HCT116 (cell line): ENCODE results near the gene APBA2. TPM values are rescaled to one million over a fixed set of nuclear protein-coding genes. Genes with fewer than 3 reads are reported as not detected.

Experiments used
- ATAC-seq: fragments of 200-7000 bp; cut with Tn5 transposase; 2 replicates; pipeline ENCODE4 v1.9.1; 2020; ENCODE audit warnings: mild to moderate bottlenecking, moderate library complexity
- BruUV-seq: library from RNA; stranded (reverse); fragments of 400-500 nt; replicated peaks from 2 replicates; lab custom pipeline; 2021; lab: Mats Ljungman, UMichigan
- CTCF ChIA-PET: fragments of 300-600 bp; sonication (Branson Sonifier 250); formaldehyde crosslinking; loops from one replicate; lab custom pipeline; 2021; ENCODE audit warnings: antibody characterized with exemption; lab: Charles Lee
- POLR2A ChIA-PET: fragments of 300-600, 350-600 bp; sonication (Branson Sonifier 250); formaldehyde crosslinking; loops from one replicate; lab custom pipeline; 2021; ENCODE audit warnings: antibody characterized with exemption; lab: Charles Lee
- RAD21 ChIA-PET, 2 experiments: fragments of 300-600 bp; sonication (Branson Sonifier 250); formaldehyde crosslinking; loops; one replicate each; lab custom pipeline; 2023; ENCODE audit warnings: low total read pairs in 2 of 2; ENCODE audit not compliant: uncharacterized antibody in 2 of 2, unreplicated experiment in 2 of 2, low non-redundant PET in 1 of 2; lab: Charles Lee
- DNase-seq: peaks from one replicate; pipeline ENCODE4 v3.0.0-alpha.2; 2010; ENCODE audit warnings: low read depth, low spot score
- H2AFZ ChIP-seq: fragments of 200-600 bp; shearing (Covaris generic), sonication (generic); 2 replicates; pipeline ENCODE4 v1.6.1; 2017; ENCODE audit warnings: low read depth, mixed run types, mixed read lengths, antibody characterized with exemption, low read length; ENCODE audit not compliant: poor library complexity, severe bottlenecking
- H3K27ac ChIP-seq: 2 replicates; pipeline ENCODE4 v1.5.1; 2012; ENCODE audit warnings: low read depth, low read length
- H3K27me3 ChIP-seq: fragments of 200-600 bp; sonication (generic); 2 replicates; pipeline ENCODE4 v1.6.1; 2016; ENCODE audit warnings: mixed run types, low read length, mixed read lengths; ENCODE audit not compliant: insufficient read depth
- H3K36me3 ChIP-seq, 2 experiments: fragments of 200-500 bp in 1 of 2; fragments of 200-600 bp in 1 of 2; sonication (Bioruptor generic) in 1 of 2; sonication (generic) in 1 of 2; 2 replicates each; pipeline versions ENCODE4 v1.5.1 to v1.6.1; 2014 to 2016; ENCODE audit warnings: low read length in 2 of 2, inconsistent platforms in 1 of 2, mixed read lengths in 1 of 2, mixed run types in 1 of 2; ENCODE audit not compliant: insufficient read depth in 2 of 2, control insufficient read depth in 1 of 2
- H3K4me1 ChIP-seq, 2 experiments: fragments of 200-600 bp in 1 of 2; sonication (generic) in 1 of 2; 2 replicates each; pipeline versions ENCODE4 v1.5.1 to v1.6.1; 2012 to 2017; ENCODE audit warnings: low read length in 2 of 2, inconsistent platforms in 1 of 2, mild to moderate bottlenecking in 1 of 2, mixed read lengths in 1 of 2, mixed run types in 1 of 2, moderate library complexity in 1 of 2; ENCODE audit not compliant: insufficient read depth in 2 of 2, control insufficient read depth in 1 of 2
- H3K4me2 ChIP-seq: fragments of 200-600 bp; sonication (generic); 2 replicates; pipeline ENCODE4 v1.6.1; 2017; ENCODE audit warnings: mixed run types, low read length, mixed read lengths
- H3K4me3 ChIP-seq, 2 experiments: fragments of 200-600 bp in 1 of 2; sonication (generic) in 1 of 2; replicated peaks in 1 of 2; 2 replicates each; pipeline ENCODE4 v1.5.1; 2011 to 2016; ENCODE audit warnings: low read length in 2 of 2, control low read depth in 1 of 2, low read depth in 1 of 2, mild to moderate bottlenecking in 1 of 2, mixed read lengths in 1 of 2, mixed run types in 1 of 2
- H3K79me2 ChIP-seq: fragments of 200-600 bp; sonication (generic); 2 replicates; pipeline ENCODE4 v1.6.1; 2017; ENCODE audit warnings: mild to moderate bottlenecking, mixed run types, low read length, moderate library complexity, mixed read lengths; ENCODE audit not compliant: insufficient read depth
- H3K9ac ChIP-seq: fragments of 200-600 bp; sonication (generic); 2 replicates; pipeline ENCODE4 v1.6.1; 2016; ENCODE audit warnings: low read length, mixed read lengths
- H3K9me2 ChIP-seq: fragments of 200-600 bp; sonication (generic), shearing (Covaris generic); 2 replicates; pipeline ENCODE4 v1.6.1; 2017; ENCODE audit warnings: mixed run types, mild to moderate bottlenecking, moderate library complexity; ENCODE audit not compliant: insufficient read depth
- H3K9me3 ChIP-seq, 2 experiments: fragments of 200-500 bp in 1 of 2; fragments of 200-600 bp in 1 of 2; sonication (Bioruptor generic) in 1 of 2; sonication (generic) in 1 of 2; 2 replicates each; pipeline ENCODE4 v1.6.1; 2014 to 2017; ENCODE audit warnings: low read length in 2 of 2, mixed read lengths in 2 of 2, inconsistent platforms in 1 of 2, low read depth in 1 of 2, mild to moderate bottlenecking in 1 of 2, mixed run types in 1 of 2, moderate library complexity in 1 of 2; ENCODE audit not compliant: control insufficient read depth in 1 of 2, insufficient read depth in 1 of 2
- H4K20me1 ChIP-seq: fragments of 200-600 bp; sonication (generic), shearing (Covaris generic); 2 replicates; pipeline ENCODE4 v1.6.1; 2017; ENCODE audit warnings: mixed run types, mild to moderate bottlenecking, moderate library complexity; ENCODE audit not compliant: insufficient read depth
- CEBPB ChIP-seq: IDR thresholded peaks from 2 replicates; pipeline ENCODE4 v1.6.1; 2012; ENCODE audit warnings: low read depth
- EZH2 ChIP-seq: fragments of 200-600 bp; sonication (generic); IDR thresholded peaks from 2 replicates; pipeline ENCODE4 v1.6.1; 2017; ENCODE audit warnings: antibody characterized with exemption, mixed run types
- EZH2phosphoT487 ChIP-seq: fragments of 200-600 bp; IDR thresholded peaks from 2 replicates; pipeline ENCODE4 v1.6.1; 2018; ENCODE audit warnings: antibody characterized with exemption, borderline replicate concordance
- JUND ChIP-seq: IDR thresholded peaks from 2 replicates; pipeline ENCODE4 v1.6.1; 2012
- REST ChIP-seq: IDR thresholded peaks from 2 replicates; pipeline ENCODE4 v1.6.1; 2012; ENCODE audit warnings: low read depth
- SP1 ChIP-seq: IDR thresholded peaks from 2 replicates; pipeline ENCODE4 v1.6.1; 2012; ENCODE audit warnings: low read depth
- YY1 ChIP-seq: IDR thresholded peaks from 2 replicates; pipeline ENCODE4 v1.6.1; 2011; ENCODE audit warnings: low read length, low read depth, moderate library complexity, mild to moderate bottlenecking; ENCODE audit not compliant: insufficient replicate concordance; ENCODE audit errors: extremely low read depth
- ZNF274 ChIP-seq: fragments of 200-500 bp; sonication (Bioruptor generic); IDR thresholded peaks from 2 replicates; pipeline ENCODE4 v1.6.1; 2014; ENCODE audit warnings: mild to moderate bottlenecking, low read depth, low read length, inconsistent platforms
- intact Hi-C: fragments of 100-400 bp; cut with micrococcal nuclease; formaldehyde crosslinking; loops from 2 replicates; pipeline ENCODE4 v1.10.0; 2022
- total RNA-seq: library from RNA; stranded (reverse); gene quantifications from one replicate; pipeline ENCODE4 v1.2.1, GENCODE V29; 2021; ENCODE audit not compliant: unreplicated experiment
- TF ChIP-seq, protein P1 (sequence below), 3 experiments: fragments of 200-600 bp in 1 of 3; sonication (generic) in 1 of 3; IDR thresholded peaks in 2 of 3; conservative IDR thresholded peaks in 1 of 3; 2 replicates each; pipeline ENCODE4 v1.5.1; 2012 to 2017; ENCODE audit warnings: low read depth in 2 of 3, low read length in 2 of 3, antibody characterized with exemption in 1 of 3, borderline replicate concordance in 1 of 3, control low read depth in 1 of 3, mild to moderate bottlenecking in 1 of 3, mixed read lengths in 1 of 3, mixed run types in 1 of 3, moderate library complexity in 1 of 3; ENCODE audit not compliant: insufficient read depth in 1 of 3
- TF ChIP-seq, protein P2 (sequence below): IDR thresholded peaks from 2 replicates; pipeline ENCODE4 v1.6.1; 2012

Gene APBA2
- total RNA-seq, 1 experiment from 2014 or later: 0.47 TPM

- no peak overlapping the region for H2AFZ ChIP-seq
- H3K79me2 ChIP-seq: no peaks in the 10 kb centered on the region
- no peaks in the 10 kb centered on the region for H4K20me1 ChIP-seq
- POLR2A ChIA-PET: no interaction called here
- no peak for ATAC-seq
- no peaks in the 10 kb centered on the region for H3K4me1 ChIP-seq
- H3K27me3 ChIP-seq: no peaks in the 10 kb centered on the region
- no peak overlapping the region for H3K4me3 ChIP-seq
- H3K27ac ChIP-seq: no peak overlapping the region
- CTCF ChIA-PET: no interaction called here
- no peak for DNase-seq
- H3K9me2 ChIP-seq: no peaks in the 10 kb centered on the region
- TF ChIP-seq, protein P1, sequence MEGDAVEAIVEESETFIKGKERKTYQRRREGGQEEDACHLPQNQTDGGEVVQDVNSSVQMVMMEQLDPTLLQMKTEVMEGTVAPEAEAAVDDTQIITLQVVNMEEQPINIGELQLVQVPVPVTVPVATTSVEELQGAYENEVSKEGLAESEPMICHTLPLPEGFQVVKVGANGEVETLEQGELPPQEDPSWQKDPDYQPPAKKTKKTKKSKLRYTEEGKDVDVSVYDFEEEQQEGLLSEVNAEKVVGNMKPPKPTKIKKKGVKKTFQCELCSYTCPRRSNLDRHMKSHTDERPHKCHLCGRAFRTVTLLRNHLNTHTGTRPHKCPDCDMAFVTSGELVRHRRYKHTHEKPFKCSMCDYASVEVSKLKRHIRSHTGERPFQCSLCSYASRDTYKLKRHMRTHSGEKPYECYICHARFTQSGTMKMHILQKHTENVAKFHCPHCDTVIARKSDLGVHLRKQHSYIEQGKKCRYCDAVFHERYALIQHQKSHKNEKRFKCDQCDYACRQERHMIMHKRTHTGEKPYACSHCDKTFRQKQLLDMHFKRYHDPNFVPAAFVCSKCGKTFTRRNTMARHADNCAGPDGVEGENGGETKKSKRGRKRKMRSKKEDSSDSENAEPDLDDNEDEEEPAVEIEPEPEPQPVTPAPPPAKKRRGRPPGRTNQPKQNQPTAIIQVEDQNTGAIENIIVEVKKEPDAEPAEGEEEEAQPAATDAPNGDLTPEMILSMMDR (IDR thresholded peaks at IDR 0.05 in 2 of 3, conservative IDR thresholded peaks at IDR 0.05 in 1 of 3; ENCODE audit: borderline replicate concordance in 1 of 3, insufficient read depth in 1 of 3, low read depth in 2 of 3, low read length in 2 of 3): no peak
- TF ChIP-seq REST (no peak), CEBPB (no peak), SP1 (no peak), ZNF274 (no peak), JUND (no peak), EZH2phosphoT487 (no peak), EZH2 (no peak), YY1 (no peak)
- TF ChIP-seq, protein P2, sequence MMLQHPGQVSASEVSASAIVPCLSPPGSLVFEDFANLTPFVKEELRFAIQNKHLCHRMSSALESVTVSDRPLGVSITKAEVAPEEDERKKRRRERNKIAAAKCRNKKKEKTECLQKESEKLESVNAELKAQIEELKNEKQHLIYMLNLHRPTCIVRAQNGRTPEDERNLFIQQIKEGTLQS: no peak
- TF ChIP-seq, all 23 proteins: peak for 0
- Histone ChIP-seq H3K4me2 (no peak overlapping the region), H3K9ac (no peak overlapping the region), H3K9me3 (no peaks in the 10 kb centered on the region), H3K36me3 (no peaks in the 10 kb centered on the region)
- BruUV-seq: no TSS peak
- RAD21 ChIA-PET: no interaction called here
- intact Hi-C loops: no loop called here
These were observed 12.8 kb upstream of the APBA2 start for GRCh38 chr15:28873006-28873405.
